Stomach (tissue), 4 donors: ENCODE results near the gene CLDN20.

ENCODE experiments used
- EP300 ChIP-seq: sonication (generic); formaldehyde crosslinking; IDR thresholded peaks from one replicate; pipeline ENCODE4 v1.6.1; 2017; ENCODE audit warnings: antibody characterized with exemption
- POLR2A ChIP-seq, 4 donors: fragments of 450-650 bp; IDR thresholded peaks; one replicate each; pipeline ENCODE4 v1.6.1; 2016; ENCODE audit warnings: antibody characterized with exemption in 4 of 4, control low read depth in 2 of 4, mild to moderate bottlenecking in 1 of 4, moderate library complexity in 1 of 4
- TF ChIP-seq, protein P1 (sequence below), 7 experiments: fragments of 450-650 bp in 4 of 7; fragments of 200-600 bp in 3 of 7; sonication (generic) in 3 of 7; IDR thresholded peaks; one replicate each; pipeline ENCODE4 v1.5.1; 2016 to 2019; ENCODE audit warnings: antibody characterized with exemption in 7 of 7, control low read depth in 2 of 7, mild to moderate bottlenecking in 1 of 7

DNA sequence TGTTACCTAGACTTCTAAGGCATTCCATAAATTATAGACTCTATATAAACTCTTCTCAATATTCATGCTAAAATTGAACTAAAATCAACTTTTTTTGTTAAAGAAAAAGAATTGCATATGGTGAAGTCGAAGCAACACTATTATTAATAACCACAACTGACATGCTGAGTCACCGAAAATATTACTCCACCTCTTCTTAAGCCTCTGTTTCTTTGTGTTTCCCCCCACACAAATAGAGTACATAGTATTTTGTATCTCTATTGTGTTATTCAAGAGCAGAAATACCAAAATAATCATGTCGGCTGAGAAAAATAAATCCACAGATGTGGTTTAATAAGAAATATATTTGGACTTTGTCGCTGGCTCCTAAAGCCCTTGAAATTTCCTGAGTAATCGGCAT, 26.7 kb downstream of the CLDN20 start:
- TF ChIP-seq POLR2A (IDR thresholded peaks at IDR 0.05) (no peak), EP300 (no peak)
- TF ChIP-seq, protein P1, sequence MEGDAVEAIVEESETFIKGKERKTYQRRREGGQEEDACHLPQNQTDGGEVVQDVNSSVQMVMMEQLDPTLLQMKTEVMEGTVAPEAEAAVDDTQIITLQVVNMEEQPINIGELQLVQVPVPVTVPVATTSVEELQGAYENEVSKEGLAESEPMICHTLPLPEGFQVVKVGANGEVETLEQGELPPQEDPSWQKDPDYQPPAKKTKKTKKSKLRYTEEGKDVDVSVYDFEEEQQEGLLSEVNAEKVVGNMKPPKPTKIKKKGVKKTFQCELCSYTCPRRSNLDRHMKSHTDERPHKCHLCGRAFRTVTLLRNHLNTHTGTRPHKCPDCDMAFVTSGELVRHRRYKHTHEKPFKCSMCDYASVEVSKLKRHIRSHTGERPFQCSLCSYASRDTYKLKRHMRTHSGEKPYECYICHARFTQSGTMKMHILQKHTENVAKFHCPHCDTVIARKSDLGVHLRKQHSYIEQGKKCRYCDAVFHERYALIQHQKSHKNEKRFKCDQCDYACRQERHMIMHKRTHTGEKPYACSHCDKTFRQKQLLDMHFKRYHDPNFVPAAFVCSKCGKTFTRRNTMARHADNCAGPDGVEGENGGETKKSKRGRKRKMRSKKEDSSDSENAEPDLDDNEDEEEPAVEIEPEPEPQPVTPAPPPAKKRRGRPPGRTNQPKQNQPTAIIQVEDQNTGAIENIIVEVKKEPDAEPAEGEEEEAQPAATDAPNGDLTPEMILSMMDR (IDR thresholded peaks at IDR 0.05), result no peak
